NOMO-1 treated with dmso at 0.1 percent for 144 hours (cell line): ENCODE results near the gene BRF1.
"Not testable (repeated sequence)": the region's sequence is repeated elsewhere in the genome, so short reads cannot be mapped to it uniquely, and the experiment has no call there.

Source experiments
- DNase-seq: peaks from one replicate; lab custom pipeline; 2025; ENCODE audit not compliant: unreplicated experiment; lab: John Stamatoyannopoulos, UW

The BRF1 gene

GRCh38 chr14:105292826-105293711 is 7.7 kb downstream of the BRF1 start:
- no peak for DNase-seq

DNA sequence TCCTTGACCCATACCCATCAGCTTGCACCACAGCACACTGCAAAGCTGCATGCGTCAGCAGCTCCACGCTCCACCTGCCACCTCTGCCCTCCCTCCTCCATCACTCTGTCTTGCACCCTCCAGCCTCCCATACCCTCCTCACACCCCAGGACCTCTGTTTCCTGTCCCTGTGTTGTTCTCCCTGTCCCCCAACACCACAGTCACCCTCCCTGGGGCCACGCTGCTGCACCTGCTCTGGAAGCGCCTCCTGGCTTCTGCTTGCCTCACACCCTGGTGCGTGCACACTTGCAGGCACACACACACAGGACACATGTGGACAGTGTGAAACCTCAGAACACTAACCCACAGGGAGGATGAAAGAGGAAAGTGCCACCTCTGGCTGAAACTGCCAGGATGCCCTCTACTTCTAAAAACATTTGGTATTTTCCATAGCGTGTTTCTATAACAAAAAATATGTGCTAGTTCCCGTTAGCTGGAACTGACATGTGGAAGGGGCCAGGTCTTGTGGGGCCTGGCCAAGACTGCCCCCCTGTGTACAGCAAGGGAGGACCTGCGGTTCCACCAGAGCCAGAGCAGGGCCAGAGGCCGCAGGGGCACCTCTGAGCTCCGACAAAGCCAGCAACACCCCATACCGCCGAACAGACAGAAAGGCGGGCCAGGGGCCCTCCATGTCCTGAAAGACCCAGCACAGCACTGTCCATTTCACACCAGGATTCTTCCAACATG is 10.0 kb downstream of the BRF1 start:
- DNase-seq: no peak

DNA sequence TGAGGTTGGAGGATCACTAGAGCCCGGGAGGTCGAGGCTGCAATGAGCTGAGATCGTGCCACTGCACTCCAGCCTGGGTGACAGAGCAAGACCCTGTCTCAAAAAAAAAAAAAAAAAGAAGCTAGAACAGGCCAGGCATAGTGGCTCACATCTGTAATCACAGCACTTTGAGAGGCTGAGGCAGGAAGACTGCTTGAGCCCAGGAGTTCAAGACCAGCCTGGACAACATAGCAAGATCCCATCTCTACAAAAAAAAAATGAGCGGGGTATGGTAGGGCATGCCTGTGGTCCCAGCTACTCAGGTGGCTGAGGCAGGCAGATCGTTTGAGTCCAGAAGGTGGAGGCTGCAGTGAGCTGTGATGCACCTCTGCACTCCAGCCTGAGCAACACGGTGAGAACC is 11.9 kb downstream of the BRF1 start:
- not testable (repeated sequence) for DNase-seq

- no peak for DNase-seq
These were observed 13.3 kb downstream of the BRF1 start for GRCh38 chr14:105287249-105288102.

GRCh38 chr14:105286759-105287144 is 14.0 kb downstream of the BRF1 start:
- no peak for DNase-seq

DNA sequence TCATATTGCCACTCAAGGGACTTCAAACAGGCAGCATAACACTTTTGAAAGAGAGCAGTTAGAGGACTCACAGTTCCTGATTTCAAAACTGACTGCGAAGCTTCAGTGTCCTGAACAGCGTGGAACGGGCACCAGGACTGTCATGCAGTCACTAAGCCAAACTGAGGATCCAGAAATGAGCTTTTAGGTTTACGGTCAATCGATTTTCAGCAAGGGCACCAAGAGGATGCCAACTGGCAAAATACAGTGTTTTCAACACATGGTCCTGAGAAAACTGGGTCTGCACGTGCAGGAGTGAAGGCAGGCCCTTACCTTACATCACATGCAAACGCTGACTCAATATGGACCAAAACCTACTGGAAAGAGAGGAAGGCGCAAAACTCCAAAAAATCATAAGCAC is 15.6 kb downstream of the BRF1 start:
- DNase-seq: no peak

GRCh38 chr14:105283899-105284298 is 16.9 kb downstream of the BRF1 start:
- DNase-seq: no peak

DNA sequence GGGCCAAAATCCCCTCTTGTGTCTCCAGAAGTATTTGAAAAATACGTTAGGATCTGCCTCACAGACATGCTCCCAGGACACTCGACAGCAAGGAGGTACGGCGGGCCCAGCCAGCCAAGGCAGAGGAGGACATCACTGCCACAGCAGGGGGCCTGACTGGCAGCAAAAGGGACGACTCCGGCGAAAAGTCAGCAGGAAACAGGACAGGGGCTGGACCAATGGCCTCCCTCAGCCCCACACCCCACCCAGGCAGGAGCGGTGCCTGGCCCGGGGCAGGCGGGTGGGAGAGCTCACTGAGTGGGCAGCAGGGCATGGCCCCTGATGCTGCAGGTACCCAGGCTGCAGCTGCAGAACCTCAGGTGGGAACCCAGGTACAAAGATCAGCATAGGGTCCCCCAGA is 17.8 kb downstream of the BRF1 start:
- no peak for DNase-seq

DNA sequence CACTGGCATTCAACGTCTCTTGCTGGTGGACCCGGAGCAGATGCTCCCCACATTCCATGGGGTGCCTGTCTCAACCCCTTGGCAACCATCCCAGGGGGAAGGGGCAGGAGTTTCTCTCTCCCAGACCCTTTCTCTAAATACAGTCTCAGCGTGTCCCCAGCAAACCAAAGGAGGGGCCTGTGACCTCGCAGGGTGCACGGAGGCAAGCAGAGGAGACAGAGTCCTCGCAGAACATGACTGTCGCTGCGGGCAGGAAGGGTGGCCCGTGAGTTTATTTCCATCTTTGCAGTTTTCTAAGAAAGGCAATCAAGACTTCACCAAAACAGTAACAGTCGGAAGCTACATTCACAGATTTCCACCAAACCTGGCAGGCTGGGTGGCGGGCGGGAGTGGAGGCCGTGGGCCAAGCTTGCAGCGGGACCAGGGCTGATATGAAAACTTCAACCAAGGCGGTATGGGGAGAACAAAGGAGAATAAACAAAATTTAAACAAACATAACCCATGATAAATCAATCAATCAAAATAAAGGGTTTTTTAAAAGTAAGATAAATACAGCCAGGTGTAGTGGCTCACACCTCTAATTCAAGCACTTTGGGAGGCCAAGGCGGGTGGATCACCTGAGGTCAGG is 18.6 kb downstream of the BRF1 start:
- DNase-seq: no peak

DNA sequence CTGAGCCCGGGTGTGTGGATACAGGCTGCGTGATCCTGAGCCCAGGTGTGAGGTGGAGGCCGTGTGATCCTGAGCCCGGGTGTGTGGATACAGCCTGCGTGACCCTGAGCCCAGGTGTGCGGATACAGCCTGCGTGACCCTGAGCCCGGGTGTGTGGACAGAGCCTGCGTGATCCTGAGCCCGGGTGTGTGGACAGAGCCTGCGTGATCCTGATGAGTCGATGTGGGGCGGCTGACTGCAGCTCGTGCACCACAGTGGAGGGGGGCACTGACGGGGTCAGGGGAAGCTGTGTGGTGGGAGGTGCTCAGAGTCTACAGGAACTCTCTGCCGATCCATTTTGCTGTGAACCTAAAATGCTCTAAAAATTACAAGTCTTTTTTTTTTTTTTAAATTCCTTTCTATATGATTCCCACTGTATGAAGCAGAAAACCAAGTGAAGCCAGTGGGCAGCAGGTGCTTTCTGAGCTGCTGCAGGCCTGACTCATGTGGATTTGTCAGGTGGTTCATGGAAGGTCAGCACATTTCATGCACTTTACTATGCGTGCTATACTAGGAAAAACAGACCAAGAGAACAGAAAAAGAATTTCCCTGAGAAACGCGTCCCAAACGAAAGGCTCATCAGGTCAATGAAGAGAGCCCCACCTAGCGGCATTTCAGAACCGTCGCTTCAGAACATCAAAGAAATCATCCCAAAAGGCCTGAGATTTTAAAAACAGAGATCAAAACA is 19.3 kb downstream of the BRF1 start:
- DNase-seq: no peak

DNA sequence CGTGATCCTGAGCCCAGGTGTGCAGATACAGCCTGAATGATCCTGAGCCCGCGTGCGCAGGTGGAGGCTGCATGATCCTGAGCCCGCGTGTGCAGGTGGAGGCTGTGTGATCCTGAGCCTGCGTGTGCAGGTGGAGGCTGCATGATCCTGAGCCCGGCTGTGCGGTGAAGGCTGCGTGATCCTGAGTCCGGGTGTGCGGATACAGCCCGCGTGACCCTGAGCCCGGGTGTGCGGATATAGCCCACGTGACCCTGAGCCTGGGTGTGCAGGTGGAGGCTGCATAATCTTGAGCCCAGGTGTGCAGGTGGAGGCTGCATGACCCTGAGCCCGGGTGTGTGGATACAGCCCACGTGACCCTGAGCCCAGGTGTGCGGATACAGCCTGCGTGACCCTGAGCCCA is 20.3 kb downstream of the BRF1 start:
- DNase-seq: no peak

- no peak for DNase-seq
These were observed 21.0 kb downstream of the BRF1 start for GRCh38 chr14:105279642-105280361.

DNA sequence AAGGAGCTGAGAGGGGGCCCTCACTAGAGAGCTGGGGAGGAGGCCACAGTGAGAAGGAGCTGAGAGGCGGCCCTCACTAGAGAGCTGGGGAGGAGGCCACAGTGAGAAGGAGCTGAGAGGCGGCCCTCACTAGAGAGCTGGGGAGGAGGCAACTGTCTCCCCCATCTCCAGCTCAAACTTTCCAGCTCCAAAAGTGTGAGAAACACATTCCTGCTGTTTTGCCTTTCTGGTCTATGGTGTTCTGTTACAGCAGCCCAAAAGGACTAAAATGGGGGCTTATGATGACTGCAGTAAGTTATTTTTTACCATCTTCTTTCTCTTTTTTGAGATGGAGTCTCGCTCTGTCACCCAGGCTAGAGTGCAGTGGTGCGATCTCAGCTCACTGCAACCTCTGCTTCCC is 23.4 kb downstream of the BRF1 start:
- DNase-seq: not testable (repeated sequence)

DNA sequence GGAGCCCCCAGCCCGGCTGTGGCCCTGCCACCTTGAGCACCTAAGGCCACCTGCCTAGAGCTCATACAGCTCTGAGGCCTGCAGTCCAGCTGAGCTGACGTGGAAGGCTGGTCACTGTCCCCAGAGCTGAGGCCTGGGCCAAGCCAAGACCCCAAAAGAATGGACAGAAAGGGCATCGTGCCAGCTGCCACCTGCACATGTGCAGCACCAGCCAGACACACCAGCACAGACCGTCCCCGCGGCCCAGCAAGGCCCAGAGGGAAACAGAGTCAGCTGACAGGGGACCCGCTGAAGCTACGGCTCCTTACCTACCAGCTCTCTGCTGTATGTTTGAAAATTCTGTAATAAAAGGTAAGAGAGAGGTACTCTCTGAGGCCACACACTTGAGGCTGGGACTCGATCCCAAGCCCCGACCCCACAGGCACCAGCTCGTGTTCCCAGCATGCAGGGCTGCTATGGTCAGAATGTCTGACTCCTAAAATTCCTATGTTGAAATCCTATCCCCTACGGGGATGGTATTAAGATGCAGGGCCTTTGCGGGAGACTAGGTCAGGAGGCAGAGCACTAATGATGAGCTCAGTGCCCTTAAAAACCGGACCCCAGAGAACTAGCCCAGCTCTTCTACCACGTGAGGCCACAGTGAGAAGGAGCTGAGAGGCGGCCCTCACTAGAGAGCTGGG is 25.4 kb downstream of the BRF1 start:
- no peak for DNase-seq

GRCh38 chr14:105274637-105275036 is 26.2 kb downstream of the BRF1 start:
- DNase-seq: no peak

DNA sequence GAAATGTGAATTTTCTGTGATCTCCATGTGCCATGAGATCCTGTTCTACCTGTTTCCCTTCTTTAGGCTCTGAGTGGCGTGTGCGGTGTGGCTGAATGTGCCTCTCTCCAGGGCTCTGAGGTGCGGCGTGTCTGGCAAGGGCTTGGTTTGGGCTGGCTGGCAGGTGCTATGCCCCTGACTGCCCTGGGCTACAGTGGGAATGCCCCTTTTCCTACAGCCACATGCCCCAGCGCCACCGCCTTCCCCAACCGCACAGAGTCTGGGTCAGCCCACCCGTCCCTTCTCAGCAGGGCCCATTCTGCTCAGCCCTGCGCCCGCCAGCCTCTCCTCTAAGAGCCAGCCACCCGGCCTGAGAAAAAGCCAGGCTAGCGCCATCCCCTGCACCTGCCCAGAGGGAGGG is 27.7 kb downstream of the BRF1 start:
- DNase-seq: no peak

DNA sequence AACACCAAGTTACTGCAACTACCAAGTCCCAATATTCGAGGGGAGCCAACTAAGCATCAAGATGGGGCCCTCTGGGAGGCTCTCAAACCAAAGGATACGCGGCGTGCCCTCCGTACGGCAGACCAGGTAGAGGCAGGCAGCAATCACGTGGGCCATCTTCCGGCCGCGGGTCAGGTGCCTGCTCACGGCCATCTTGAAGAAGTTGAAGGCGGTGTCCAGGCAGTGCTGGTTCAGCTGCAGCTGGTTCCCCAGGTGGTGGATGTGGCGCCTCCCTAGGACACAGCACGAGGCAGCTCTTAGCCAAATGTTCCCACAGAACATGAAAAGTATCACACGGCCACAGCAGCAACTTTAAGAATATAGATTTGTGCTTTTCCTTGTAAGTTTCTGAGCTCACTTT is 28.2 kb downstream of the BRF1 start:
- no peak for DNase-seq

DNA sequence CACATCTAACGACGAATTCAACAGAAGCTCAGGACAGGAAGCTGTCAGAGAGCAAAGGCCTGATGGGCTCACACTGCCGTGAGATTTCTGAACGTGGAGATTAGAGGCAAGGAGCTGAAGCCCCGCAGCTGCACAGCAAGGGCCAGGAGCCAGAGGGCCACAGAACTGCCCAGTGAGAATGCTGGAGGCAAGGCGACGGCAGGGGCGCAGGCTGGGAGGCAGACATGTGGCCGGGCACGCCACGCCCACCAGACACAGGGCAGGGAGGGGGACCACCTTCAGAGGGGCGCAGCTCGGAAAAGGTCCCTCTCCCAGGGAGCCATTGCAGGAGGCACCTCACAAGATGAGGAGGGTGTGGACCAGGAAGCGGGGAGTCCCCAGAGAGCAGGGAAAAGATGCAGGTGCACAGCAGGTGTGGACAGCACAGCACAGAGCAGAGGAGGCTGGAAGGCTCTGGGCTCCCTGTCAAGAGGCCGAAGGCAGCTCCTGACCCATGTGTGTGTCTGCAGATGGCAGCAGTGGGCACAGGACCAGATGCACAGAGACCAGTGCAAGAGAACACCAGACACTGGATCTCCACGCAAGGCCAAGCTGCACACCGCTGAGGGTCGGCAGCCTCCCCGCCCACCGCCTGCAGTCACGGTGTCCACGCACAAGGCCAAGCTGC is 29.4 kb downstream of the BRF1 start:
- DNase-seq: no peak

GRCh38 chr14:105269405-105269804 is 31.4 kb downstream of the BRF1 start:
- DNase-seq: no peak
